ENCODE measurements around the gene CYGB. TPM values are rescaled to one million over a fixed set of nuclear protein-coding genes. Genes with fewer than 3 reads are reported as not detected.

Gene CYGB
- total RNA-seq, 4 donors from 2014 or later = 12.6 to 23.2 (median 18.8) TPM

GRCh38 chr17:76493505-76494167, 43.9 kb downstream of the CYGB start:
- Histone ChIP-seq H3K4me1 (peaks cover 0 to 39% (median 16%) of the 10 kb centered on the region in 3 donors), H3K27me3 (no peaks in the 10 kb centered on the region), H3K9me3 (no peaks in the 10 kb centered on the region), H3K36me3 (no peaks in the 10 kb centered on the region), H3K4me3 (peak overlapping the region in 1 of 2 donors; percentile 14), H3K27ac (peak overlapping the region in 3 of 4 donors; percentile 60 to 77 (median 63))
- ATAC-seq = no peak
- WGBS, 2 donors (ENCODE audit: low coverage in 1 of 2) = 50 to 52% methylated on average over 2 to 8 of the region's 21 CpGs
- TF ChIP-seq POLR2A (IDR thresholded peaks at IDR 0.05) (no peak), EP300 (IDR thresholded peaks at IDR 0.05) (no peak), POLR2AphosphoS5 (IDR thresholded peaks at IDR 0.05) (no peak), CTCF (IDR thresholded peaks at IDR 0.05) (no peak)

GRCh38 chr17:76492989-76493501, 44.5 kb downstream of the CYGB start:
- Histone ChIP-seq H3K9me3 (no peaks in the 10 kb centered on the region), H3K4me1 (peaks cover 0 to 33% (median 10%) of the 10 kb centered on the region in 3 donors), H3K36me3 (no peaks in the 10 kb centered on the region), H3K27me3 (no peaks in the 10 kb centered on the region), H3K4me3 (peak overlapping the region in 1 of 2 donors; percentile 14), H3K27ac (peak overlapping the region in 3 of 4 donors; percentile 60 to 77 (median 63))
- peak; percentile 74 for ATAC-seq
- 67% methylated on average over 1 of the region's 15 CpGs; no CpG with 5 or more reads in 1 of the 2 donors for WGBS, 2 donors (ENCODE audit: low coverage in 1 of 2)
- TF ChIP-seq EP300 (IDR thresholded peaks at IDR 0.05) (no peak), POLR2AphosphoS5 (IDR thresholded peaks at IDR 0.05) (peak; percentile 32), POLR2A (IDR thresholded peaks at IDR 0.05) (peak in 1 of 2 donors; percentile 14)

GRCh38 chr17:76492123-76492988, 45.2 kb downstream of the CYGB start:
- Histone ChIP-seq H3K4me3 (peak overlapping the region in 1 of 2 donors; percentile 14), H3K4me1 (peaks cover 0 to 26% (median 3%) of the 10 kb centered on the region in 3 donors), H3K36me3 (no peaks in the 10 kb centered on the region), H3K9me3 (no peaks in the 10 kb centered on the region), H3K27ac (peak overlapping the region in 3 of 4 donors; percentile 60 to 77 (median 63)), H3K27me3 (no peaks in the 10 kb centered on the region)
- TF ChIP-seq CTCF (IDR thresholded peaks at IDR 0.05) (no peak), POLR2A (IDR thresholded peaks at IDR 0.05) (peak in 1 of 2 donors; percentile 6), EP300 (IDR thresholded peaks at IDR 0.05) (no peak), POLR2AphosphoS5 (IDR thresholded peaks at IDR 0.05) (no peak)
- no peak for ATAC-seq
- WGBS, 2 donors (ENCODE audit: low coverage in 1 of 2) = 60 to 80% methylated on average over 2 of the region's 11 CpGs

GRCh38 chr17:76491271-76492122, 46.0 kb downstream of the CYGB start:
- Histone ChIP-seq H3K27ac (peak overlapping the region in 3 of 4 donors; percentile 60 to 77 (median 63)), H3K9me3 (no peaks in the 10 kb centered on the region), H3K4me1 (peaks cover 0 to 24% (median 3%) of the 10 kb centered on the region in 3 donors), H3K36me3 (no peaks in the 10 kb centered on the region), H3K4me3 (no peak overlapping the region), H3K27me3 (no peaks in the 10 kb centered on the region)
- no peak for ATAC-seq
- WGBS, 2 donors (ENCODE audit: low coverage in 1 of 2) = no CpG with 5 or more reads among the region's 17 CpGs
- no peak for TF ChIP-seq POLR2A (IDR thresholded peaks at IDR 0.05)

GRCh38 chr17:76490112-76490710, 47.3 kb downstream of the CYGB start:
- H3K27me3 ChIP-seq = no peaks in the 10 kb centered on the region
- H3K36me3 ChIP-seq = no peaks in the 10 kb centered on the region
- H3K4me1 ChIP-seq = peaks cover 0 to 29% (median 3%) of the 10 kb centered on the region in 3 donors
- no peak for TF ChIP-seq EP300 (IDR thresholded peaks at IDR 0.05)
- TF ChIP-seq POLR2A (IDR thresholded peaks at IDR 0.05) = no peak
- no peak for TF ChIP-seq CTCF (IDR thresholded peaks at IDR 0.05)
- no peak for TF ChIP-seq POLR2AphosphoS5 (IDR thresholded peaks at IDR 0.05)
- H3K4me3 ChIP-seq = no peak overlapping the region
- no peaks in the 10 kb centered on the region for H3K9me3 ChIP-seq
- H3K27ac ChIP-seq = no peak overlapping the region
- WGBS, 2 donors (ENCODE audit: low coverage in 1 of 2) = no CpG with 5 or more reads among the region's 10 CpGs
- no peak for ATAC-seq

Measured in gastroesophageal sphincter (tissue), 4 donors.